ENCODE measurements around the gene SDC1.
"Not testable (repeated sequence)": the region's sequence is repeated elsewhere in the genome, so short reads cannot be mapped to it uniquely, and the experiment has no call there.

Gene SDC1

GRCh38 chr2:20196657-20197161 lies 28.2 kb downstream of the SDC1 start:
- DNase-seq (ENCODE audit: low read depth) = no peak

- DNase-seq (ENCODE audit: low read depth) = no peak
These were observed 28.8 kb downstream of the SDC1 start for GRCh38 chr2:20196053-20196656.

- DNase-seq (ENCODE audit: low read depth) = no peak
These were observed 29.4 kb downstream of the SDC1 start for GRCh38 chr2:20195431-20196033.

GRCh38 chr2:20195016-20195411 lies 29.9 kb downstream of the SDC1 start:
- DNase-seq (ENCODE audit: low read depth) = not testable (repeated sequence)

- DNase-seq (ENCODE audit: low read depth) = no peak
These were observed 30.6 kb downstream of the SDC1 start for GRCh38 chr2:20194097-20195015.

GRCh38 chr2:20193185-20193584 lies 31.7 kb downstream of the SDC1 start:
- DNase-seq (ENCODE audit: low read depth) = no peak

- DNase-seq (ENCODE audit: low read depth) = no peak
These were observed 32.1 kb downstream of the SDC1 start for GRCh38 chr2:20192781-20193180.

- no peak for DNase-seq (ENCODE audit: low read depth)
These were observed 33.0 kb downstream of the SDC1 start for GRCh38 chr2:20191714-20192569.

- no peak for DNase-seq (ENCODE audit: low read depth)
These were observed 33.8 kb downstream of the SDC1 start for GRCh38 chr2:20190876-20191713.

- no peak for DNase-seq (ENCODE audit: low read depth)
These were observed 34.8 kb downstream of the SDC1 start for GRCh38 chr2:20190170-20190569.

GRCh38 chr2:20189299-20189931 lies 35.5 kb downstream of the SDC1 start:
- no peak for DNase-seq (ENCODE audit: low read depth)

GRCh38 chr2:20188851-20189250 lies 36.1 kb downstream of the SDC1 start:
- DNase-seq (ENCODE audit: low read depth) = no peak

GRCh38 chr2:20188201-20188600 lies 36.7 kb downstream of the SDC1 start:
- DNase-seq (ENCODE audit: low read depth) = no peak

- no peak for DNase-seq (ENCODE audit: low read depth)
These were observed 37.6 kb downstream of the SDC1 start for GRCh38 chr2:20187331-20187730.

GRCh38 chr2:20186855-20187187 lies 38.1 kb downstream of the SDC1 start:
- no peak for DNase-seq (ENCODE audit: low read depth)

GRCh38 chr2:20186078-20186854 lies 38.7 kb downstream of the SDC1 start:
- no peak for DNase-seq (ENCODE audit: low read depth)

- DNase-seq (ENCODE audit: low read depth) = no peak
These were observed 39.5 kb downstream of the SDC1 start for GRCh38 chr2:20185176-20186022.

GRCh38 chr2:20184067-20184938 lies 40.6 kb downstream of the SDC1 start:
- no peak for DNase-seq (ENCODE audit: low read depth)
